ENCODE results near the gene DNAH10.
A peak's percentile ranks its signal among the peaks of the same experiment; 100 is the strongest.
"Not testable (repeated sequence)": the region's sequence is repeated elsewhere in the genome, so short reads cannot be mapped to it uniquely, and the experiment has no call there.

The DNAH10 gene

GRCh38 chr12:123939716-123940626 lies 177.9 kb downstream of the DNAH10 start:
- no peak for DNase-seq

GRCh38 chr12:123940627-123940966 lies 178.5 kb downstream of the DNAH10 start:
- no peak for DNase-seq

- no peak for DNase-seq
Measured at GRCh38 chr12:123941000-123941399, 178.9 kb downstream of the DNAH10 start.

GRCh38 chr12:123941624-123942237 lies 179.6 kb downstream of the DNAH10 start:
- DNase-seq: no peak

GRCh38 chr12:123942238-123942653 lies 180.1 kb downstream of the DNAH10 start:
- DNase-seq: peak; percentile 63

- no peak for DNase-seq
Measured at GRCh38 chr12:123942911-123943648, 181.0 kb downstream of the DNAH10 start.

GRCh38 chr12:123943816-123944215 lies 181.7 kb downstream of the DNAH10 start:
- DNase-seq: no peak

- DNase-seq: no peak
Measured at GRCh38 chr12:123944696-123945095, 182.6 kb downstream of the DNAH10 start.

- no peak for DNase-seq
Measured at GRCh38 chr12:123945287-123946151, 183.4 kb downstream of the DNAH10 start.

GRCh38 chr12:123946152-123946515 lies 184.0 kb downstream of the DNAH10 start:
- DNase-seq: no peak

- DNase-seq: not testable (repeated sequence)
Measured at GRCh38 chr12:123946516-123947505, 184.7 kb downstream of the DNAH10 start.

- not testable (repeated sequence) for DNase-seq
Measured at GRCh38 chr12:123947531-123947930, 185.4 kb downstream of the DNAH10 start.

GRCh38 chr12:123948401-123948795 lies 186.3 kb downstream of the DNAH10 start:
- no peak for DNase-seq

GRCh38 chr12:123948796-123949769 lies 187.0 kb downstream of the DNAH10 start:
- no peak for DNase-seq

- no peak for DNase-seq
Measured at GRCh38 chr12:123949770-123950165, 187.7 kb downstream of the DNAH10 start.

- no peak for DNase-seq
Measured at GRCh38 chr12:123950476-123951349, 188.6 kb downstream of the DNAH10 start.

GRCh38 chr12:123951467-123951866 lies 189.4 kb downstream of the DNAH10 start:
- DNase-seq: no peak

GRCh38 chr12:123952037-123952436 lies 189.9 kb downstream of the DNAH10 start:
- no peak for DNase-seq
